Stimulated activated CD4-positive, alpha-beta T cell treated with anti-CD3 and anti-CD28 coated beads, Interleukin-12 subunit alpha, Interleukin-12 subunit beta, amount 100 ng/mL, for 4 hours (primary cell): ENCODE measurements around the gene ZNF624.
"Not testable (repeated sequence)": the region's sequence is repeated elsewhere in the genome, so short reads cannot be mapped to it uniquely, and the experiment has no call there.

ENCODE experiments used
- DNase-seq: peaks from one replicate; pipeline ENCODE4 v3.0.0-alpha.2; 2020

Gene ZNF624

DNA sequence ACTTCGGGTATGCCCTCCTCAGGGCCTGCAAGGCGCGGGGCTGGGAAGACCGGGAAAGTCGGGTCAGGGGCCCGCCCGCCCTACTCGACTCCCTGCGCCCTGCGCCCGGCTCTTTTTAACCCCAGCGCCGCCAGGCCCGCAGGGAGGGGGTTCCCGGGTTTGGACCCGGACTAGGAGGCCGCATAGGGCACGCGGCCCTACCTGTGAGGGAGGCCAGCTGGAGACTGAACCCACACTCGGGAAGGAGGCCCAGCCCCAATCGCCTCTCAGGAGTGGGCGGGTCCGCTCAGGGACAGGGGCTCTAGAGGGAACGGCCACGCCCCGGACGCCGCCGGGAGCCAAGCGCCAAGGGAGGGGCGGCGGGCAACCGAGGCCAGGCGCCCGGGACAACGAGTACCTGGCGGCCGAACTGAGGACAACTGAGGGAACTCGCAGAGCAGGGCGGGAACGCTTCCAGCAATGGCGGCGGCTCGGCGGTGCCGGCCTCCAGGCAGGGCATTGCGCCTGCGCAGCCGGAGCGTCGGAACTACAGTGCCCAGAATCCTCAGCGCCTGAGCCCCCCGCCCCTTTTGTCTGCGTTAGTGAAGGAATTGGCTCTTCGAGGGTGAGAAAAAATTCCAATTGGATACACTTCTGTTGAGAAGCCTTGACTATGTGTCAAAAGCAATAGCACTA is at the start of gene ZNF624:
Gene ZNF624 (minus strand): TSS at position 484 of the 675 bp plus-strand sequence.
- DNase-seq, result peak; percentile 88

- DNase-seq, result not testable (repeated sequence)
These were observed 44.0 kb upstream of the ZNF624 start for GRCh38 chr17:16697603-16698002.

- not testable (repeated sequence) for DNase-seq
These were observed 36.8 kb upstream of the ZNF624 start for GRCh38 chr17:16690447-16690846.

DNA sequence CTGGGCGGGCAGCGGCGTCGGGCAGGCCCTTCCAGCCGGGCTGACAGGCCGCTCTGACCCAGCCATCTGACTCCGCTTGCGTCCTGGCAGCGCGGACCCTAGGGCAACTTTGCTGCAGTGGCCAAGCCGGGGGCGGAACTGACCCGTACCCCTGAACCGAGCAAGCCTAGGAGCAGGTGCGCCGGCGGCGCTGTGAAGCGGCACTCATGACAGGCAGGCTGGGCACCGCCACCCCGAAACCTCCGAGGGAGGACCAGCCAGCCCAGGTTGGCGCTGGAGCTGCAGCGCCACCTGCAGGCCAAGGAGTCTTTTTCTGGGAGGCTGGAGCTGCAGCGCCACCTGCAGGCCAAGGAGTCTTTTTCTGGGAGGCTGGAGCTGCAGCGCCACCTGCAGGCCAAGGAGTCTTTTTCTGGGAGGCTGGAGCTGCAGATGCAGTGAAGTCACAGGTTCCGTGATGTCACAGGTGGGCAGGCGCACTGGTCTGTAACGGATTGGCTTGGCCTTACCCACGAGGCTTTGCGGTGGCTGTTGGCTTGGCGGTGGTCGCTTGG is 36.2 kb upstream of the ZNF624 start, which contains the start of gene CCDC144A:
Gene CCDC144A (plus strand): TSS at position 511 of the 551 bp plus-strand sequence. CDS start 160 bp downstream, outside the sequence.
- DNase-seq, result peak; percentile 49

DNA sequence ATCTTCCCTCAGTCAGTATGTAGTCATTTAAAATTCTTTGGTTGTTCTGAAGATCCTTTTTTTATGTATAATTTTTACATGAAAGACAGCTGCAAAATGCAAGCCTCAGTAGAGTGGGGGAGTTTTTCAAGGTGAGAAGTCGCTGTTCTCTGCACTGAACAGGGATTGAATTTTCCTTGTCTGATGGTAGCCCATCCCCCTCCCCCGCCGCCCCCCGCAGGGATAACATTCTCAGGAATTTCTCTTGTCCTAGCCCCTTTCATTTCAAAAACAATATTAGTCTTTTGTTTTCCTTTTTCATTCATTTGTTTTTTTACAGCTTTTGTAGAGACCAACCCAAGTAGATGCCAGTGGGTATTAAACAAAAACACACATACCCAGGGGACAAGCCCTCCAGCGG is 33.5 kb upstream of the ZNF624 start:
- DNase-seq, result not testable (repeated sequence)

- DNase-seq, result not testable (repeated sequence)
These were observed 32.4 kb upstream of the ZNF624 start for GRCh38 chr17:16686019-16686418.

DNA sequence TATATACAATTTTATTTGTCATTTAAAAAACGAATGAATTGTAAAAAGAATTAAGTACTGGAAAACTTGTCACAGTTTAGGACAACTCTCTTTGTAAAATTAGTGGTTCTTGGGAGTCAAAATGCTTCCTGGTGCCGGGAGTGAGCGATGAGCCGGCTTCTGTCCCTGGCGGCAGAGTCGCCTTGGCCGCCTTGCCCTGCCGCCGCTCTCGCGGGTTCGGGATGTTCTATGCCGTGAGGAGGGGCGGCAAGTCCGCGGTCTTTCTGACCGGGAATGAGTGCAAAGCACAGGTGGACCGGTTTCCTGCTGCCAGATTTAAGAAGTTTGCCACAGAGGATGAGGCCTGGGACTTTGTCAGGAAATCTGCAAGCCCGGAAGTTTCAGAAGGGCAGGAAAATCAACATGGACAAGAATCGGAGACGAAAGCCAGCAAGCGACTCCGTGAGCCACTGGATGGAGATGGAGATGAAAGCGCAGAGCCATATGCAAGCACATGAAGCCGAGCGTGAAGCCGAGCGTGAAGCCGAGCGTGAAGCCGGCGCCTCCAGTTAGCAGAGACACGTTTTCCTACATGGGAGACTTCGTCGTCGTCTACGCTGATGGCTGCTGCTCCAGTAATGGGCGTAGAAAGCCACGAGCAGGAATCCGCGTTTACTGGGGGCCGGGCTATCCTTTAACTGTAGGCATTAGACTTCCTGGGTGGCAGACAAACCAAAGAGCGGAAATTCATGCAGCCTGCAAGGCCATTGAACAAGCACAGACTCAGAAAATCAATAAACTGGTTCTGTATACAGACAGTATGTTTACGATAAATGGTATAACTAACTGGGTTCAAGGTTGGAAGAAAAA is 29.9 kb upstream of the ZNF624 start:
- DNase-seq, result not testable (repeated sequence)

GRCh38 chr17:16676676-16677268 is 23.1 kb upstream of the ZNF624 start:
- DNase-seq, result no peak

GRCh38 chr17:16666907-16667636 is 13.4 kb upstream of the ZNF624 start:
- not testable (repeated sequence) for DNase-seq

- DNase-seq, result not testable (repeated sequence)
These were observed 12.9 kb upstream of the ZNF624 start for GRCh38 chr17:16666553-16666906.

DNA sequence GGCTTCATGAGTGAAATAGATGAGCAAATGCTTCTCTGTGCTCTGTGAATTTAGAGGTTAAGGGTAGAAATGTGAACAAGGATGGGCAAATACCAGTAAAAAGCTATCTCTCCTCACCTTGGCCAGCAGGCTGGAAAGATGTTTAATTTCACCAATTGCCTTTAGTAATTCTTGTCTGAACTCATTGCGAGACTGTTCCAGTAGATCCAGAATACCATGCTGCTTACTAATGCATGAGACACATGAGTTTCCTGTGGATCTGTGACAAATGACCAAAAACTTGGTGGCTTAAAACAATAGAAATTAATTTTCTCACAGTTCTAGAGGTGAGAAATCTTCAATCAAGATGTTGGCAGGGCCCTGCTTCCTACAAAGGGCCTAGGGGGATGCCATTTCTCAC is 9.3 kb upstream of the ZNF624 start:
- DNase-seq, result no peak

DNA sequence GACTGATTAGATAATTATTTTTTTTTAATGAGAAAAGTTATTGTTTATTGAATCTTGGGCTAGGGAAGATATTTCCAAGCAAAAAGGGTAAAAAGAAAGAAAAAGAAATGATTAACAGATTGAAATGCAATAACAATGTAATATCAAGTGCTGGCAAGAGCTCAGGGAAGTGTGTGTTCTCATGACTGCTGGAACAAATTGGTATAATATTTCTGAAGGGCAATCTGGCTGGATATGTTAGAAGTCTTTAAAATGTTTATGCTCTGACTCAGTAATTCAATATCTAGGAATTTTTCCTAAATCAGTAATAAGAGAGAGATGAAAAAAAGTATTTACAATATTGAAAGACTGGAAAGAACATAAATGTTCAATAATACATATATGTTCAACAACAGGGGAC is 7.6 kb upstream of the ZNF624 start:
- DNase-seq, result no peak

- no peak for DNase-seq
These were observed 743 bp downstream of the ZNF624 start for GRCh38 chr17:16652847-16653366.

GRCh38 chr17:16652252-16652651 is 1.4 kb downstream of the ZNF624 start:
- no peak for DNase-seq

GRCh38 chr17:16649585-16649984 is 4.1 kb downstream of the ZNF624 start:
- DNase-seq, result no peak

DNA sequence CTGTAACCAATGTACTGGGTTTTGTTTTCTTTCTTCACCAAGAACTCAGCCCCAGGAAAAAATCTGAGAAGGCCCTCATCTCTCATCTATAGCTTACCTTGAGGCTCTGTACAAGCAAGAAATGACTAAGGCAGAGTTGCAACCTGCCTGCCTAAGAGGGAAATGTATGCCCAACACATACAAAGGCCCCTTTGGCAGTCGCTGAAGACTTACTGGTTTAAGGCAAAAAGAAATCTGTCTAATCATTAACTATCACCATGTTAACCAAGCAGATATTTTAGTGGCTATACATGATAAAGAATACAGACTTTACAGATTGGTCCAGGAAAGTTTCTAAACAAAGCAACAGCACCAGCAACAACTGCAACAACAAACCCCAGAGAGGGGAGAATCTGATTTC is 14.2 kb downstream of the ZNF624 start:
- no peak for DNase-seq

GRCh38 chr17:16623282-16623681 is 30.4 kb downstream of the ZNF624 start:
- no peak for DNase-seq

GRCh38 chr17:16622540-16623277 is 30.9 kb downstream of the ZNF624 start:
- no peak for DNase-seq

DNA sequence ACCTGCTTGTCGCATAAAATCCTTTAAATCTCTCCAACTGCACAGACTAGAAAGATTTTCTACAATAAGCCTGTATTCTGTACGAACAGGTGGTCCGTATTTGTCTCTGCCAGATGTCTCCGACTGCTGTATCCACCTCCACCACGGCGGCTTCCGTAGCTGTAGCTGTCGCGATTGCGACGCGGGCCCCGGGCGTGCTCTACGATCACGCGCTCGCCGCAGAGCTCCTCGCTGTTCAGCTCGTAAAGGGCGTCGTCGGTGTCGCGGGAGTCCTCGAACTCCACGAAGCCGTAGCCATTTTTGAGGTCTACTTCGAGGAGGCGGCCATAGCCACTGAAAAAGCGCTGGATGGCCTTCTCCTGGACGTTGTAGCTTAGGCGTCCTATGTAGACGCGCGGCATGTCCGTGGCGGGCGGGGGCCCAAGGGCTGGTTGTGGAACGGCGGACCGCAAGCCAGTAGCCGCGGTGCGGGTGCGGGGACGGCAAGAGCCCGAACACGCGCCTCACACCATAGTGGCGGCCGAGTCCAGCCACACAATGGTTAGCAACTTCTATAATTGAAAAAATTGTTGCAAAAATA is 36.1 kb downstream of the ZNF624 start:
- no peak for DNase-seq

- DNase-seq, result no peak
These were observed 54.1 kb downstream of the ZNF624 start for GRCh38 chr17:16599537-16599936.
